GM23338 (cell line): ENCODE data around the gene THSD4.

Experiments used
- CREB1 ChIP-seq: fragments of 250-450 bp; sonication (Bioruptor Pico); IDR thresholded peaks from 2 replicates; pipeline ENCODE4 v1.5.0; 2020; ENCODE audit warnings: low read depth, mild to moderate bottlenecking, moderate library complexity
- CTCF ChIP-seq, 2 experiments: fragments of 200-600 bp in 1 of 2; sonication (generic) in 1 of 2; conservative IDR thresholded peaks; 2 replicates each; pipeline versions ENCODE4 v1.5.1 to v1.6.1; 2016 to 2017; ENCODE audit warnings: antibody characterized with exemption in 2 of 2, low read depth in 2 of 2, mild to moderate bottlenecking in 2 of 2, moderate library complexity in 1 of 2
- ETS1 ChIP-seq: IDR thresholded peaks from 2 replicates; pipeline ENCODE4 v1.6.1; 2016; ENCODE audit warnings: antibody characterized with exemption
- EZH2 ChIP-seq: fragments of 200-600 bp; sonication (generic); IDR thresholded peaks from one replicate; pipeline ENCODE4 v1.8.0; 2017; ENCODE audit warnings: antibody characterized with exemption, mild to moderate bottlenecking, low read depth; ENCODE audit not compliant: unreplicated experiment
- EZH2phosphoT487 ChIP-seq: fragments of 200-600 bp; sonication (generic); IDR thresholded peaks from one replicate; pipeline ENCODE4 v1.8.1; 2018; ENCODE audit warnings: antibody characterized with exemption; ENCODE audit not compliant: unreplicated experiment
- POLR2AphosphoS5 ChIP-seq: IDR thresholded peaks from 2 replicates; pipeline ENCODE4 v1.6.1; 2016; ENCODE audit warnings: antibody characterized with exemption, low read depth
- REST ChIP-seq: IDR thresholded peaks from one replicate; pipeline ENCODE4 v1.6.1; 2018; ENCODE audit warnings: antibody characterized with exemption; ENCODE audit not compliant: unreplicated experiment
- STAT1 ChIP-seq: IDR thresholded peaks from one replicate; pipeline ENCODE4 v1.6.1; 2016; ENCODE audit warnings: antibody characterized with exemption; ENCODE audit not compliant: unreplicated experiment
- ZNF331 ChIP-seq: fragments of 250-450 bp; sonication (Bioruptor Pico); IDR thresholded peaks from 2 replicates; pipeline ENCODE4 v1.5.0; 2020; ENCODE audit warnings: low read depth, mild to moderate bottlenecking, moderate library complexity

DNA sequence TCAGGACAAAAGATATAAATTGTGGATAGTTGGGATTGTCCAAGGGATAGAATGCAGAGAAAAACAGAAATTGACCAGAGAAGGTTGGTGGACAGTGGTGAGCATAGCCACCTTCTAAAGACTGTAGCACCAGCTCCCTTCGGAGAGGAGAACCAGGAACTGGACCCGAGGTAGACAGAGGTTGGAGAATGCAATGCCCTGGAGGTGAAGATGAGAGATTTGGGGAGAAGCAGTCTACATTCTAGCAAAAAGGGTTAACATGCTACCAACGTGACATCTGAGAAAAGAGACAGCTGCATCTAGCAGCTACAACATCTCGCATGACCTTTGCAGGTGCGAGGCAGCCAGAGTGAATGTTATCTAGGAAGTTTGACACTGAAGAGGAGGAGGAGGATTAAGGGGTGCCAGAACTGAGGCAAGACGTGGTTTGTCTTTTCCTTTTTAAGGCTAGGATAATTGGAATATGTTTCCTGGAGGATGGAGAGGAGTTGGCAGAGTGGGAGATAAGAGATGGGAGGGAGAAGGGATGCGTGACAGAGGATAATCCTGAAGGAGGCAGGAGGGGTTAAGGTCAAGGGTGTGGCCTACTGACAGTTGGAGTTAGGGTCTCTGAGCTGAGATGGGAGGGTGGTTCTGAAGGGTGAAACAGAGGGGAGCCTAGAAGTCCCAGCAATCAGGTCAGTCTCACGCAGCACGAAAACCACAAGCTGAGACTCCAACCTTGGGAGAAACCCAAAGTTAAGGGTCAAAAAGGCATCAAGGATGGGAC is 591.4 kb downstream of the THSD4 start:
- TF ChIP-seq POLR2AphosphoS5 = no peak
- TF ChIP-seq EZH2 = no peak
- TF ChIP-seq REST = no peak
- no peak for TF ChIP-seq CREB1 (CRISPR knock-in tag)
- TF ChIP-seq CTCF (conservative IDR thresholded peaks at IDR 0.05; ENCODE audit: low read depth in 2 of 2) = no peak
- TF ChIP-seq EZH2phosphoT487 = no peak
- no peak for TF ChIP-seq STAT1
- no peak for TF ChIP-seq ETS1
- TF ChIP-seq ZNF331 (CRISPR knock-in tag) = no peak
